Jurkat, Clone E6-1 (cell line): Measurements from ENCODE around the gene KCNT1. TPM values are rescaled to one million over a fixed set of nuclear protein-coding genes. Genes with fewer than 3 reads are reported as not detected.
"Not testable (repeated sequence)": the region's sequence is repeated elsewhere in the genome, so short reads cannot be mapped to it uniquely, and the experiment has no call there.

Experiments
- DNase-seq: peaks from one replicate; pipeline ENCODE4 v3.0.0-alpha.2; 2011; ENCODE audit warnings: low read depth, low spot score
- H3K4me3 ChIP-seq: 2 replicates; pipeline ENCODE4 v1.5.1; 2011; ENCODE audit warnings: mild to moderate bottlenecking, low read length, control low read depth, moderate library complexity
- polyA plus RNA-seq: library from polyadenylated mRNA; unstranded; fragments of >200 nt; gene quantifications from one replicate; pipeline ENCODE4 v1.2.1, GENCODE V29; 2012; ENCODE audit warnings: missing spikeins; ENCODE audit not compliant: insufficient read length, insufficient read depth

KCNT1 gene
- polyA plus RNA-seq: not detected

GRCh38 chr9:135701959-135702721 lies at the start of gene KCNT1:
Gene KCNT1 (plus strand): TSS chr9:135702185. CDS start chr9:135702259, 74 bp downstream.
- no peak for DNase-seq
- no peak within 1 kb of the TSS for H3K4me3 ChIP-seq

GRCh38 chr9:135655317-135655716 lies 46.7 kb upstream of the KCNT1 start:
- H3K4me3 ChIP-seq: no peak overlapping the region
- DNase-seq: no peak

GRCh38 chr9:135657416-135657815 lies 44.6 kb upstream of the KCNT1 start:
- DNase-seq: no peak
- H3K4me3 ChIP-seq: no peak overlapping the region

GRCh38 chr9:135659252-135659651 lies 42.7 kb upstream of the KCNT1 start:
- H3K4me3 ChIP-seq: no peak overlapping the region
- DNase-seq: no peak

- no peak overlapping the region for H3K4me3 ChIP-seq
- DNase-seq: no peak
Observed at GRCh38 chr9:135660407-135660806, 41.6 kb upstream of the KCNT1 start.

- no peak overlapping the region for H3K4me3 ChIP-seq
- DNase-seq: no peak
Observed at GRCh38 chr9:135661816-135662560, 40.0 kb upstream of the KCNT1 start.

- no peak within 1 kb of the TSS for H3K4me3 ChIP-seq
- no peak for DNase-seq
Observed at GRCh38 chr9:135662758-135663450, 39.1 kb upstream of the KCNT1 start, which contains the start of gene LCN9. Gene LCN9 (plus strand): TSS chr9:135663309. CDS start chr9:135663322, 13 bp downstream.

- H3K4me3 ChIP-seq: no peak overlapping the region
- no peak for DNase-seq
Observed at GRCh38 chr9:135663451-135663770, 38.6 kb upstream of the KCNT1 start.

GRCh38 chr9:135663857-135664256 lies 38.1 kb upstream of the KCNT1 start:
- no peak for DNase-seq
- no peak overlapping the region for H3K4me3 ChIP-seq

- no peak overlapping the region for H3K4me3 ChIP-seq
- no peak for DNase-seq
Observed at GRCh38 chr9:135664266-135664665, 37.7 kb upstream of the KCNT1 start.

- no peak for DNase-seq
- H3K4me3 ChIP-seq: no peak overlapping the region
Observed at GRCh38 chr9:135664801-135665794, 36.9 kb upstream of the KCNT1 start.

GRCh38 chr9:135665795-135666189 lies 36.2 kb upstream of the KCNT1 start:
- H3K4me3 ChIP-seq: no peak overlapping the region
- DNase-seq: no peak

- DNase-seq: peak; percentile 25
- H3K4me3 ChIP-seq: no peak overlapping the region
Observed at GRCh38 chr9:135666534-135667462, 35.2 kb upstream of the KCNT1 start.

GRCh38 chr9:135667463-135668001 lies 34.5 kb upstream of the KCNT1 start:
- DNase-seq: no peak
- H3K4me3 ChIP-seq: no peak overlapping the region

- H3K4me3 ChIP-seq, DNase-seq: not testable (repeated sequence)
Observed at GRCh38 chr9:135669018-135669417, 33.0 kb upstream of the KCNT1 start.

GRCh38 chr9:135669616-135670285 lies 32.2 kb upstream of the KCNT1 start:
- no peak for DNase-seq
- no peak overlapping the region for H3K4me3 ChIP-seq
